NT2/D1 (cell line): ENCODE results near the gene COL20A1.

ENCODE experiments used
- SUZ12 ChIP-seq: IDR thresholded peaks from 2 replicates; pipeline ENCODE4 v1.6.1; 2011; ENCODE audit not compliant: insufficient read length, insufficient read depth; ENCODE audit errors: extremely low read depth
- YY1 ChIP-seq: IDR thresholded peaks from 2 replicates; pipeline ENCODE4 v1.6.1; 2011; ENCODE audit not compliant: insufficient read length, insufficient read depth
- ZNF274 ChIP-seq: IDR thresholded peaks from 2 replicates; pipeline ENCODE4 v1.6.1; 2011; ENCODE audit warnings: mild to moderate bottlenecking, low read depth, low read length

GRCh38 chr20:63260521-63260920 is 32.5 kb upstream of the COL20A1 start:
- TF ChIP-seq ZNF274 (no peak), YY1 (no peak), SUZ12 (no peak)
